ENCODE measurements around the gene LNX2. TPM values are rescaled to one million over a fixed set of nuclear protein-coding genes. Genes with fewer than 3 reads are reported as not detected.

The LNX2 gene
- total and polyA plus RNA-seq, 4 donors = 2.6 to 10.3 (median 8.6) TPM

DNA sequence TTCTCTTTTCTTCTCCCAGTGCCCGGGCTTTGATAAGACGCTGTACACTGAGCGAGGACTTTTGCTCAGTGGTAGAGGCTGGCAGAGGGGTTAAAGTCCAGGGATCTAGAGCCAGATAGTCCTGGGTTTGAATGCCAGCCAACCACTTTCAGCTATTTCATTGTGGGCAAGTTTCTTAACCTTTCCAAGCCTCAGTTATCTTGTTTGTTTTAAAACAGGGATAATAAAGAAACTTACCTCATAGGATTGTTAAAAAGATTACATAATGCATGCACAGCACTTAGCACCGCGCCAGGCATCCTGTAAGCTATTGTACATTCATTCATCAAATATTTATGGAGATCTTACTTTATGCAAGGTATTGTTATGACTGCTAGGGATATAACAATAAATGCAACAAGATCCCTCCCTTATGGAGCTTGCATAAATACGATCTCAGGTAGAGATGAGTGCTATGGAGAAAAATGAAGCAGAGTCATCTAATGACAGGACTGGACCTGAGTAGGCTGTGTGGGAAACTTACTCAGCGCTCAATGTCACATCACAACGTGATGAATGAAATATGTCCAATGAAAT is 70.8 kb downstream of the LNX2 start:
- no peaks in the 10 kb centered on the region for H3K4me1 ChIP-seq (ENCODE audit: control insufficient read depth in 1 of 2, insufficient read depth in 2 of 2, low read length in 2 of 2)
- no peak overlapping the region for H3K4me3 ChIP-seq (ENCODE audit: low read length in 2 of 2)
- ATAC-seq (ENCODE audit: low FRiP score) (no peak), DNase-seq (no peak)
- H3K27ac ChIP-seq (ENCODE audit: low read depth in 1 of 2, low read length in 2 of 2) = no peak overlapping the region
- H3K36me3 ChIP-seq (ENCODE audit: control insufficient read depth in 1 of 2, insufficient read depth in 2 of 2, low read length in 1 of 2) = peaks cover 1 to 16% of the 10 kb centered on the region in 2 donors
- H3K27me3 ChIP-seq (ENCODE audit: control insufficient read depth in 1 of 2, insufficient read depth in 2 of 2, low read length in 1 of 2) = no peaks in the 10 kb centered on the region
- no peaks in the 10 kb centered on the region for H3K9me3 ChIP-seq (ENCODE audit: control insufficient read depth, low read length)
- 87 to 89% methylated on average over 8 of the region's 8 CpGs for WGBS, 2 donors
- intact Hi-C loops (cut with DNase I) = no loop called here

DNA sequence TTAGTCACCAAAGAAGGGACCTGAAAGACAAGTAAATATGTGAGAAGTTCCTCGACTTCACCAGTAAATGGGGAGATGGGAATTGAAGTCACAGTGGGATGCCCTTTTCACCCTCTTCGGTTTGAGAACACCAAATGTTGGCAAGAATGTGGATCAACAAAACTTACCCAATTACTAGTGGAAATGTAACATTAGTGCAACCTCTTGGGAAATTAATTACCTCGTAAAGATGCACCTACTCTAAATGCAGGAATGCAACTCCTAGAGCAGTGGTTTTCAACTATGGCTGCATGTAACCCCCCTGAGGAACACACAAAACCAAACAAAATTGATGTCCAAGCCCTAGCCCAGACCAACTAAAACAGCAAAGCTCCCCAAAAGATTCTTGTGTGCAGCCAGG is 78.1 kb downstream of the LNX2 start:
- no peaks in the 10 kb centered on the region for H3K27me3 ChIP-seq (ENCODE audit: control insufficient read depth in 1 of 2, insufficient read depth in 2 of 2, low read length in 1 of 2)
- H3K9me3 ChIP-seq (ENCODE audit: control insufficient read depth, low read length) = no peaks in the 10 kb centered on the region
- no peaks in the 10 kb centered on the region for H3K4me1 ChIP-seq (ENCODE audit: control insufficient read depth in 1 of 2, insufficient read depth in 2 of 2, low read length in 2 of 2)
- ATAC-seq (ENCODE audit: low FRiP score) (no peak), DNase-seq (no peak)
- 62 to 77% methylated on average over 3 of the region's 3 CpGs for WGBS, 2 donors
- H3K36me3 ChIP-seq (ENCODE audit: control insufficient read depth in 1 of 2, insufficient read depth in 2 of 2, low read length in 1 of 2) = no peaks in the 10 kb centered on the region
- H3K27ac ChIP-seq (ENCODE audit: low read depth in 1 of 2, low read length in 2 of 2) = no peak overlapping the region
- H3K4me3 ChIP-seq (ENCODE audit: low read length in 2 of 2) = no peak overlapping the region
- intact Hi-C loops (cut with DNase I) = no loop called here

DNA sequence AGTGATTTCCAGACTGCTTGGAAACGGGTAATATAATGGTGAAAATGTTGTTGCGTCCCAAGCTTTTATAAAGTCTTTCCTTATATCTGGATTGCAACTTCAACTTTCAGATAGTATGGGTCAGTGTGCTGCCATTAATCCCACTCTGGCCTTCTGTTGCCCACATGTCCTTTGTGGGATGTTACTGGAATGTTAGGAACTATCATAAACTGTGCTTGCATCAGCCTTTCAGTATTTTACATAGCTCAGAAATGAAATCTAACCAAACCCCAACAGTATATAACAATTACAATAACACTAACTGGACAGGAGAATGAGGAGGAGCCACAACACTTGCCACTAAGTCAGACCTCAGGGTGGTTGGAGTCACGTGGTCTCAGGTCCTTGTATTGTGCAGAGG is 78.9 kb downstream of the LNX2 start:
- H3K27ac ChIP-seq (ENCODE audit: low read depth in 1 of 2, low read length in 2 of 2) = no peak overlapping the region
- no peaks in the 10 kb centered on the region for H3K4me1 ChIP-seq (ENCODE audit: control insufficient read depth in 1 of 2, insufficient read depth in 2 of 2, low read length in 2 of 2)
- DNase-seq = no peak
- no peaks in the 10 kb centered on the region for H3K27me3 ChIP-seq (ENCODE audit: control insufficient read depth in 1 of 2, insufficient read depth in 2 of 2, low read length in 1 of 2)
- no peaks in the 10 kb centered on the region for H3K9me3 ChIP-seq (ENCODE audit: control insufficient read depth, low read length)
- no peak for ATAC-seq (ENCODE audit: low FRiP score)
- no peaks in the 10 kb centered on the region for H3K36me3 ChIP-seq (ENCODE audit: control insufficient read depth in 1 of 2, insufficient read depth in 2 of 2, low read length in 1 of 2)
- no peak overlapping the region for H3K4me3 ChIP-seq (ENCODE audit: low read length in 2 of 2)
- WGBS, 2 donors = 93% methylated on average over 3 of the region's 3 CpGs
- intact Hi-C loops (cut with DNase I) = no loop called here

DNA sequence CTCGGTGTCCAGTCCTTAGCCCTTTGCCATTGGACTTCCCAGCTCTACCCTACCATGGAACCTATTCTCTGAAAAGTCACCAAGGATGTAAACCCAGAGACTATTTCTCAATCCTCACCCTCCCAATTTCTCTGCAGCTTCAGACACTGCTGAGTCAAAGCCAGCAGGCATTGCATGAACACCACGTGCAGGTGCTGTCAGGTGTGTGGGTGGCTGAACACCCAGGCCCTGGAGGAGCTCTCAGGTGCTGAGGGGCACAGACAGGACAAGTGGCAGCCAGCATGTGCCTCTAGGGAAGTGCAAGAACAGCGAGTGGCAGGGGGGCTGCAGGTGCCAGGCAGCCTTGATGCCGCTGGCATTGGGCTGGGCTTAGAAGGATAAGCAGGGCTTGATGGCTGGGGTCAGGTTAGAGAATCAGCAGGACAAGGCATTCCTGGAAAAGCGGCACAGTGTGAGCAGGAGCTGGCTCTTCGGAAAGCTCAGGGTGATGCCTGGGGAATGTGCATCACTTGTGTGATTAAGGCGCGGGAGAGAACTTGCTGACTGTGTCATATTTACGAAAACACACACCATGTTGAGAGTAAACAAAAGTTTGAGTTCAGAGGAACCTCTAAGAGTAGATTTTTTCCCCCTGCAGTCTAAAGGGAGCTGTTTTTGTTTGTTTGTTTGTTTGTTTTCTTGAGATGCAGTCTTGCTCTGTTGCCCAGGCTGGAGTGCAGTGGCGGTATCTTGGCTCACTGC is 83.8 kb downstream of the LNX2 start:
- WGBS, 2 donors = 88 to 92% methylated on average over 10 of the region's 10 CpGs
- no peaks in the 10 kb centered on the region for H3K4me1 ChIP-seq (ENCODE audit: control insufficient read depth in 1 of 2, insufficient read depth in 2 of 2, low read length in 2 of 2)

DNA sequence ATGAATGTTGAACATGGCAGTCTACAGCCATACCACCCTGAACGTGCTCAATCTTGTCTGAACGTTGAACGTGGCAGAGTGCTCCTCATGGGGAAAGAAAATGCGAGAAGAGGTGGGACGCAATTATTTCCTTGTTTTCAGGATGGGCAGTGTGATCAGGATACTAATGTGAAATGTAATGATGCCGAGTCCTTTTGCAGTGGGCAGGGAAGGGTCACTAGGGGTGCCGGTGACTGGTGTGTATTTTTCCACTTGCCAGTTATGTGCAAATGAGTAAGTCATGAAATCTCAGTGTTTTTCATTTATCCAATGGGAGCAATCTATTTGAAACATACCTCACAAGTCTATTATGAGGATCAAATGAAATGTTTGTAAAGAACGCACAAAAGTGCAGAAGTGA is 84.8 kb downstream of the LNX2 start:
- 69 to 72% methylated on average over 8 of the region's 8 CpGs for WGBS, 2 donors

More for the DNA sequence above, 83.8 kb downstream of the LNX2 start:
- Histone ChIP-seq H3K4me3 (ENCODE audit: low read length in 2 of 2) (no peak overlapping the region), H3K27me3 (ENCODE audit: control insufficient read depth in 1 of 2, insufficient read depth in 2 of 2, low read length in 1 of 2) (no peaks in the 10 kb centered on the region), H3K27ac (ENCODE audit: low read depth in 1 of 2, low read length in 2 of 2) (no peak overlapping the region), H3K36me3 (ENCODE audit: control insufficient read depth in 1 of 2, insufficient read depth in 2 of 2, low read length in 1 of 2) (no peaks in the 10 kb centered on the region), H3K9me3 (ENCODE audit: control insufficient read depth, low read length) (no peaks in the 10 kb centered on the region)
- ATAC-seq (ENCODE audit: low FRiP score) (no peak), DNase-seq (no peak)
- intact Hi-C loops (cut with DNase I) = loop anchor here (10.0 kb wide), 3 partner anchors 162 to 448 kb away; partner anchors contain the start of gene URAD (in 2 of the 2)

DNA sequence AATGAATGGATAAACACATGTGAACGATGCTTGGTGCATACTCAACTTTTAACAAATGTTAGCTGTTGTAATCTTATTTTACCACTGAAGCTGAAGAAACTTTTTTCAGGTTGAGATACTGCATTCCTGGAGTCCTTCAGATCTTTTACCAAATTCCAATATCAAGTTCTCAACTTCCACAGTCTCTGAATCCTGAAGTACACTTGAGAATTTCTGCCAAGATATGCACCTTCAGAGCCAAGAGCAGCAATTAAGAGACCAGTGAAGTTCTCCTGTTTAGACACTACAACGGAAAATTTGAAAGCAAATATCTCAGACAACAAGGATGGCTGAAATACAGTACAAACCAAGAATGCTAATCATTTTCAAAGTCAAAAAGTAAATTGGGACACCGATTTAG is 85.3 kb downstream of the LNX2 start:
- H3K9me3 ChIP-seq (ENCODE audit: control insufficient read depth, low read length) = no peaks in the 10 kb centered on the region
- no peak overlapping the region for H3K27ac ChIP-seq (ENCODE audit: low read depth in 1 of 2, low read length in 2 of 2)
- DNase-seq (no peak), ATAC-seq (ENCODE audit: low FRiP score) (no peak)
- intact Hi-C loops (cut with DNase I) = loop anchor here (5.0 to 10.0 kb wide), 5 partner anchors 158 to 450 kb away; partner anchors contain the start of gene URAD (in 2 of the 2)
- H3K4me1 ChIP-seq (ENCODE audit: control insufficient read depth in 1 of 2, insufficient read depth in 2 of 2, low read length in 2 of 2) = no peaks in the 10 kb centered on the region
- H3K4me3 ChIP-seq (ENCODE audit: low read length in 2 of 2) = no peak overlapping the region
- WGBS, 2 donors = 27 to 28% methylated on average over 3 of the region's 3 CpGs
- H3K27me3 ChIP-seq (ENCODE audit: control insufficient read depth in 1 of 2, insufficient read depth in 2 of 2, low read length in 1 of 2) = no peaks in the 10 kb centered on the region
- H3K36me3 ChIP-seq (ENCODE audit: control insufficient read depth in 1 of 2, insufficient read depth in 2 of 2, low read length in 1 of 2) = no peaks in the 10 kb centered on the region

More for the DNA sequence above, 84.8 kb downstream of the LNX2 start:
- Histone ChIP-seq H3K9me3 (ENCODE audit: control insufficient read depth, low read length) (no peaks in the 10 kb centered on the region), H3K27me3 (ENCODE audit: control insufficient read depth in 1 of 2, insufficient read depth in 2 of 2, low read length in 1 of 2) (no peaks in the 10 kb centered on the region), H3K36me3 (ENCODE audit: control insufficient read depth in 1 of 2, insufficient read depth in 2 of 2, low read length in 1 of 2) (no peaks in the 10 kb centered on the region), H3K27ac (ENCODE audit: low read depth in 1 of 2, low read length in 2 of 2) (no peak overlapping the region), H3K4me1 (ENCODE audit: control insufficient read depth in 1 of 2, insufficient read depth in 2 of 2, low read length in 2 of 2) (no peaks in the 10 kb centered on the region), H3K4me3 (ENCODE audit: low read length in 2 of 2) (no peak overlapping the region)
- ATAC-seq (ENCODE audit: low FRiP score) (no peak), DNase-seq (no peak)
- intact Hi-C loops (cut with DNase I) = loop anchor here (10.0 kb wide), 3 partner anchors 161 to 449 kb away; partner anchors contain the start of gene URAD (in 2 of the 2)

DNA sequence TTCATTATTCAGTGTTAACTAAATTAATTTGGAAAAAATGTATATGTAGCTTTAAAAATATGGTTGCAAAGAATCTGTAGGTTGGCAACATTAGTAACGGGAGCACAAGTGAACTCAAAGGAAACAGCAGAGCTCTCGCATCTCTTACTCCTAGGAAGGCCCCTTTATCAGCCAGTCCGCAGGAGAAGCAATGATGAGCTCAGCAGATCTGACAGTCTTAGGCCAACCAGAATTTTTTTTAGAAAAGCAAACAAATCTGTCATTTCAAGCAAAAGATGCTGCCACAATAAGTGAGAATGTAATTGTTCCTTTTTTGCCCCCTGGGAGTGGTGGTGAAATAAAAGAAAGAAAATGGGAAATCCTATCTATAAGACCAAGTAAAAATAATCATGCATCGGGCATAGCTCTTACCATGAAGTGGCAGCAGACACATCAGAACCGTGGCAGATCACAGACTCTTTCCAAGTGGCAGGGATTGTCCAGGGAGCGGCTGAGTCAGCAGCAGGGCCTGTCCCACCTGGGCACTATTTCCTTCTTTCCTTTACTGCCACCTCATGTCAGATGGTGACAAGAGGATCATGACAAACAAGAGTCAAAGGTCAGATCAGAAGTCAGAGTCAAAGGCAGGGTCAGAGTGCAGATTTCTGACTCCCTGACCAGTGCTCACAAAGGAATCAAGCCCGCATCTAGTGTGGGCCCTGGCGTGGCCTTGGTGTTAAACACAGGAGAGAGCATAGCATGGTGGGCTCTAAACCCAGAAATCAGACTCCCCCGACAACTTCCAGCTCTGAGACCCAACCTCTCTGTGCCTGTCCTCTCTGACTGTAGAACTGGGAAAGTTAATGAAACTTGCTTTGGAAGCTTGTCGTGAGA is 86.0 kb downstream of the LNX2 start:
- Histone ChIP-seq H3K4me1 (ENCODE audit: control insufficient read depth in 1 of 2, insufficient read depth in 2 of 2, low read length in 2 of 2) (no peaks in the 10 kb centered on the region), H3K27ac (ENCODE audit: low read depth in 1 of 2, low read length in 2 of 2) (no peak overlapping the region), H3K36me3 (ENCODE audit: control insufficient read depth in 1 of 2, insufficient read depth in 2 of 2, low read length in 1 of 2) (no peaks in the 10 kb centered on the region), H3K4me3 (ENCODE audit: low read length in 2 of 2) (no peak overlapping the region), H3K27me3 (ENCODE audit: control insufficient read depth in 1 of 2, insufficient read depth in 2 of 2, low read length in 1 of 2) (no peaks in the 10 kb centered on the region), H3K9me3 (ENCODE audit: control insufficient read depth, low read length) (no peaks in the 10 kb centered on the region)
- ATAC-seq (ENCODE audit: low FRiP score) (no peak), DNase-seq (no peak)
- intact Hi-C loops (cut with DNase I) = loop anchor here (5.0 to 10.0 kb wide), 5 partner anchors 157 to 450 kb away; partner anchors contain the start of gene URAD (in 2 of the 2)
- 87 to 89% methylated on average over 10 of the region's 10 CpGs for WGBS, 2 donors

DNA sequence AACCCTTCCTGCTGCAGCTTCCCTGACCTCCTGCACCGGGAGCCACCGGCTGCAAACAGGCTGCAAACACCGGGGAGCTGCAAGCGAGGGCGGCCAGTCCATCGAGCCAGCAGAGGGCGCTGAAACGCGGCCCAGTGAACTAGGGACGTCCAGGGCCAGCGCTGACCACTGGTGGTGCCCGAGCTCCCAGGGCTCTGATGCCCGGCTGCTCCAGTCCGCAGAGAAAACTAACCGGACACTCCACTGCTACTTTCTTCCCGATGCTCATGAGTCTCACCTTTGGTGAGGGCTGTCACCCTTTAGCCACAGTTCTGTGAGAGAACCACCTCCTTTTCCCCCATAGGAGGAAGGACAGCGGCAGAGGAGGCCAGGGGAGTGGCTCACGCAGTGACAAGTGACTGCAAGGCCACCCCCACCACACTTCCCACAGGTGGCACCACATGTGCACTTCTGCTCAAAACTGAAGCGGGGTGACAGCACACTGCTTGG is 87.1 kb downstream of the LNX2 start:
- intact Hi-C loops (cut with DNase I) = loop anchor here (5.0 to 10.0 kb wide), 5 partner anchors 156 to 452 kb away; partner anchors contain the start of gene URAD (in 2 of the 2)
- whole genome bisulfite sequencing, 2 donors = 12 to 14% methylated on average over 19 of the region's 19 CpGs
- Histone ChIP-seq H3K9me3 (ENCODE audit: control insufficient read depth, low read length) (no peaks in the 10 kb centered on the region), H3K27me3 (ENCODE audit: control insufficient read depth in 1 of 2, insufficient read depth in 2 of 2, low read length in 1 of 2) (no peaks in the 10 kb centered on the region), H3K27ac (ENCODE audit: low read depth in 1 of 2, low read length in 2 of 2) (no peak overlapping the region), H3K4me1 (ENCODE audit: control insufficient read depth in 1 of 2, insufficient read depth in 2 of 2, low read length in 2 of 2) (no peaks in the 10 kb centered on the region), H3K4me3 (ENCODE audit: low read length in 2 of 2) (no peak overlapping the region), H3K36me3 (ENCODE audit: control insufficient read depth in 1 of 2, insufficient read depth in 2 of 2, low read length in 1 of 2) (no peaks in the 10 kb centered on the region)
- peak; percentile 89 for ATAC-seq (ENCODE audit: low FRiP score)
- DNase-seq = peak; percentile 90 to 96

Measured in aorta (tissue), 5 donors.